KOPT-K1 (cell line): Measurements from ENCODE around the gene CCT5.
"Not testable (repeated sequence)": the region's sequence is repeated elsewhere in the genome, so short reads cannot be mapped to it uniquely, and the experiment has no call there.

Experiments
- H3K27ac ChIP-seq: fragments of 200-600 bp; sonication (generic); 2 replicates; pipeline ENCODE4 v1.5.1; 2016; ENCODE audit warnings: antibody characterized with exemption, mild to moderate bottlenecking, low read depth, low read length; ENCODE audit not compliant: poor library complexity, severe bottlenecking
- H3K36me3 ChIP-seq: fragments of 200-600 bp; sonication (generic); 2 replicates; pipeline ENCODE4 v1.5.1; 2017; ENCODE audit warnings: antibody characterized with exemption, mild to moderate bottlenecking, low read length, moderate library complexity; ENCODE audit not compliant: insufficient read depth
- H3K9me3 ChIP-seq: fragments of 200-600 bp; sonication (generic); 2 replicates; pipeline ENCODE4 v1.5.1; 2017; ENCODE audit warnings: antibody characterized with exemption, low read length, mild to moderate bottlenecking; ENCODE audit not compliant: insufficient read depth, poor library complexity, severe bottlenecking

CCT5 gene

DNA sequence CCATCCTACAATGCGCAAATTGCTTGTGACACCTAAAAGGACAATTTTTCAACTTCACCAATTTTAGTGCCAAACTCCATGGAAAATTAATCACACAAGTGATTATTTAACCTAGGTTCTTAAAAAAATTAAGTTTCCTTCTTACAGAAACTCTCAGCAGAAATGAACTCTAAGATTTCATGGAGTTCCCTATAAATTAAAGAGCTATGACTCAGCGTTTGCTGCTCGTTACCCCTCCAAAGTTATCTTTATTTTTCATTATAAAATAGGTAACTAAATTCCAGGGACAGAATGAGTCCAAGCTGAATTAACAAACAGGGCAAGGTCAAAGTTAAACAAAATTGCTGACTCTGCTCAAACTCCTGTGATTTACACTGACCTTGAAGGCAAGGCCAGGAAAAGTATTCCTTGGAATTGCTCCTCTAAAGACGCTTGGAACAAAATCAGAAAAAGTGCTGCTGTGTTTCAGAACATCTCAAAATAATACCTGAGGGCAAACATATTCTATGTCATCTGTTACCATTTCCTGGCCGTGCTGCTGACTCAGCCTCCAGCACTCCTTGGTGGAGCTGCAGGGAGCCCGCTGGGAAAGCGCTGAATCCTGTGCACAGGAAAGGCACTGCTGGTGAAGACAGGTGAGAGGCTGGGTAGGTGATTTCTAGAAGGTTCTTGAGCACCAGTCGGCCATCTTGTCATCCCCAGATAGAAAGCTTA, 60.1 kb downstream of the CCT5 start:
- Histone ChIP-seq H3K36me3 (no peaks in the 10 kb centered on the region), H3K9me3 (no peaks in the 10 kb centered on the region), H3K27ac (no peak overlapping the region)

DNA sequence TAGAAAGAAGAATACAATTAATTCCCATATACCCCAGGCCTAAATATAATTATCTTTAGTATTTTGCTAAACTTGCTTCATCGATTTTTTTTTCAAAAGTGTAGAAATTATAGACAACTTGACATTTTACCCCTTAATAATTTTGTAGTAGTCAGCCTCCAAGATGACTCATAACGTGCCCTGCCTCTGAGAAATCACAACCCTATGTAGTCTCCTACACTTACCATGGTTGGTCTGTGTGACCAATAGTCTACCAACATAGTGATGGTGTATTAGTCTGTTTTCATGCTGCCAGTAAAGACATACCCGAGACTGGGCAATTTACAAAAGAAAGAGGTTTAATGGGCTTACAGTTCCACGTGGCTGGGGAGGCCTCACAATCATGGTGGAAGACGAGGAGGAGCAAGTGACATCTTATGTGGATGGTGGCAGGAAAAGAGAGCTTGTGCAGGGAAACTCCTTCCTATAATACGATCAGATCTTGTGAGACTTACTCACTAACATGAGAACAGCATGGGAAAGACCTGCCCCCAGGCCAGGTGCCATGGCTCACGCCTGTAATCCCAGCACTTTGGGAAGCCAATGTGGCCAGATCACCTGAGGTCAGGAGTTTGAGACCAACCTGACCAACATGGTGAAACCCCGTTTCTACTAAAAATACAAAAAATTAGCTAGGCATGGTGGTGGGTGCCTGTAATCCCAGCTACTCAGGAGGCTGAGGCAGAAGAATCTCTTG, 60.9 kb downstream of the CCT5 start:
- H3K27ac ChIP-seq, H3K9me3 ChIP-seq, H3K36me3 ChIP-seq: not testable (repeated sequence)

DNA sequence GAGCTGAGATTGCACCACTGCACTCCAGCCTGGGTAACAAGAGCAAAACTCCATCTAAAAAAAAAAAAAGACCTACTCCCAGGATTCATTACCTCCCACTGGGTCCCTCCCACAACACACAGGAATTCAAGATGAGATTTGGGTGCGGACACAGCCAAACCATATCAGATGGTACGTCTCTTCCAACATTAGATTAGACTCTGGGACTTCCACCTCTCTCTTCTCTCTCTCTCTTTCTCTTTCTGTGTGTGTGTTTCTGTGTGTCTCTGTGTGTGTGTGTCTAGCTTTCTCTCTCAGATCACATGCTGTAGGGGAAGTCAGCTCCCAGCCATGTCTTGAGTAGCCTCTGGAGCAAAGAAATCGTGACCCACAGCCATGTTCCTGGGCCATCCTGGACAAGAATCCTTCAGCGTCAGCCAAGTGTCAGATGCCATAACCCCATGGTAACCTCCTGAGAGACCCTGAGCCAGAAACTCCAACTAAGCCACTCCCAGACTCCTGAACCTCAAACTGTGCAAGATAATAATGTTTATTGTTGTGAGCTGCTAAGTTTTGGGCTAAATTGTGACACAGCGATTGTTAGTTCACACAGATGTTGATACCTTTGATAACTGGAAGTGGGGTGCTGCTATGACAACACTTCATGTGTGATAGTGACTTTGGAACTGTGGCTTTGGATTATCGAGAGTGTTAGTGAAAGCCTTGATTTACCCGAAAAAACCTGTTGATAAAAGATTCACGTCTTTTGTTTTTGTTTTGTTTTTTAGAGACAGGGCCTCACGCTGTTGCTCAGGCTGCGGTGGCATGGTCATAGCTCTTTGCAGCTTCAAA, 61.7 kb downstream of the CCT5 start:
- no peaks in the 10 kb centered on the region for H3K36me3 ChIP-seq
- H3K9me3 ChIP-seq: no peaks in the 10 kb centered on the region
- H3K27ac ChIP-seq: no peak overlapping the region

DNA sequence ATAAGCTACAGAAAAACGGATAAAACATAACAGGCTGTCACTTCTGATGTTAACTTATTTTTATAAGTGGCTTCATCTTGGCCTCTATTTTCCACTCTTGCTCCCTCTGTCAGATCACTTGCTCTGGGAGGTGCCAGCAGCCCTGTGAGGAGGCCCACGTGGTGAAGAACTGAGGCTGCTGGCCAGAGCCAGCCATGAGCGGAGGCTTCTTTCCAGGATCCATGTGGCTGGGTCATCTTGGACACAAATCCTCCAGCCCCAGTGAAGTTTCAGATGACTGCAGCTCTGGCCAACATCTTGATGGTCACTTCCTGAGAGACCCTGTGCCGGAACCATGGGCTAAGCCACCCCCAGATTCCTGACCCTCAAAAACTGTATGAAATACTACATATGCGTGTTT, 65.1 kb downstream of the CCT5 start:
- H3K27ac ChIP-seq: no peak overlapping the region

More for the DNA sequence above, 65.1 kb downstream of the CCT5 start:
- H3K9me3 ChIP-seq: no peaks in the 10 kb centered on the region
- H3K36me3 ChIP-seq: no peaks in the 10 kb centered on the region
